K562 (cell line): Measurements from ENCODE around the gene GALNT17. TPM values are rescaled to one million over a fixed set of nuclear protein-coding genes. Genes with fewer than 3 reads are reported as not detected.
"Not testable (repeated sequence)": the region's sequence is repeated elsewhere in the genome, so short reads cannot be mapped to it uniquely, and the experiment has no call there.

Source experiments
- ATAC-seq: fragments of 200-7000 bp; cut with Tn5 transposase; 3 replicates; pipeline ENCODE4 v1.9.1; 2020; ENCODE audit warnings: moderate library complexity
- BruUV-seq: library from RNA; stranded (reverse); fragments of 400-500 nt; replicated peaks from 2 replicates; lab custom pipeline; 2021; lab: Mats Ljungman, UMichigan
- CTCF ChIA-PET: fragments of 300-600 bp; formaldehyde crosslinking; extraction: SDS; loops from one replicate; lab custom pipeline; 2021; ENCODE audit warnings: low intra/inter-chr PET ratio; lab: Yijun Ruan, JAX
- POLR2A ChIA-PET: fragments of 300-600, 350-650 bp; sonication (Branson Sonifier 250); formaldehyde crosslinking; extraction: SDS; loops from one replicate; lab custom pipeline; 2021; ENCODE audit warnings: antibody characterized with exemption, inconsistent platforms; lab: Yijun Ruan, JAX
- DNase-seq, 4 experiments: peaks; one replicate each; pipeline versions ENCODE4 v3.0.0 to v3.0.0-alpha.2; 2011 to 2018; ENCODE audit warnings: low spot score in 3 of 4, mixed read lengths in 3 of 4; ENCODE audit errors: extremely low read depth in 1 of 4
- FAIRE-seq: peaks from 2 replicates; lab custom pipeline; 2011; peaks lifted over from hg19 to GRCh38; lab: Jason Lieb, UNC
- H2AFZ ChIP-seq: 2 replicates; pipeline ENCODE4 v1.6.0; 2011; ENCODE audit warnings: low read depth, low read length, control low read depth, inconsistent platforms
- H3K27ac ChIP-seq: fragments of 200-600 bp; 3 replicates; pipeline ENCODE4 v1.8.0; 2011; ENCODE audit warnings: low read depth, mild to moderate bottlenecking, control low read depth, inconsistent platforms, low read length, moderate library complexity, mixed read lengths; ENCODE audit errors: extremely low read depth
- H3K27me3 ChIP-seq, 2 experiments: fragments of 300-600 bp in 1 of 2; 2 replicates in 1 of 2; 3 replicates in 1 of 2; pipeline versions ENCODE4 v1.6.0 to v1.8.0; 2011; ENCODE audit warnings: inconsistent platforms in 2 of 2, low read length in 2 of 2, mild to moderate bottlenecking in 1 of 2, mixed read lengths in 1 of 2, moderate library complexity in 1 of 2; ENCODE audit not compliant: control insufficient read depth in 2 of 2, insufficient read depth in 2 of 2
- H3K36me3 ChIP-seq: fragments of 300-600 bp; 3 replicates; pipeline ENCODE4 v1.8.0; 2011; ENCODE audit warnings: mild to moderate bottlenecking, low read length, inconsistent platforms; ENCODE audit not compliant: control insufficient read depth, insufficient read depth
- H3K4me1 ChIP-seq, 2 experiments: fragments of 200-600 bp in 1 of 2; replicated peaks in 1 of 2; 2 replicates in 1 of 2; 3 replicates in 1 of 2; pipeline versions ENCODE4 v1.5.1 to v1.8.0; 2011; ENCODE audit warnings: inconsistent platforms in 2 of 2, low read length in 2 of 2, mild to moderate bottlenecking in 1 of 2, mixed read lengths in 1 of 2, moderate library complexity in 1 of 2; ENCODE audit not compliant: control insufficient read depth in 2 of 2, insufficient read depth in 2 of 2
- H3K4me2 ChIP-seq: 2 replicates; pipeline ENCODE4 v1.6.1; 2011; ENCODE audit warnings: low read length, control low read depth, inconsistent platforms, mixed read lengths; ENCODE audit not compliant: insufficient read depth
- H3K4me3 ChIP-seq: fragments of 200-600 bp; sonication (generic), shearing (Covaris generic); 2 replicates; pipeline ENCODE4 v1.5.1; 2016; ENCODE audit warnings: control low read depth, inconsistent platforms
- H3K79me2 ChIP-seq: fragments of 200-600 bp; 3 replicates; pipeline ENCODE4 v1.8.0; 2011; ENCODE audit warnings: low read length, inconsistent platforms; ENCODE audit not compliant: control insufficient read depth, insufficient read depth
- H3K9ac ChIP-seq, 2 experiments: 2 replicates each; pipeline versions ENCODE4 v1.6.0 to v1.6.1; 2011; ENCODE audit warnings: low read depth in 2 of 2, low read length in 2 of 2, control low read depth in 1 of 2, inconsistent platforms in 1 of 2, mild to moderate bottlenecking in 1 of 2, mixed read lengths in 1 of 2; ENCODE audit not compliant: insufficient read depth in 1 of 2
- H3K9me1 ChIP-seq: one replicate; pipeline ENCODE4 v1.6.0; 2011; ENCODE audit warnings: inconsistent platforms, mild to moderate bottlenecking, low read length, moderate library complexity; ENCODE audit not compliant: control insufficient read depth, insufficient read depth
- H3K9me3 ChIP-seq: replicated peaks from 2 replicates; pipeline ENCODE4 v1.5.1; 2011; ENCODE audit warnings: low read depth, low read length, inconsistent platforms; ENCODE audit not compliant: control insufficient read depth, insufficient read depth
- H4K20me1 ChIP-seq: replicated peaks from 2 replicates; pipeline ENCODE4 v1.6.1; 2011; ENCODE audit warnings: low read length, inconsistent platforms, mixed read lengths; ENCODE audit not compliant: control insufficient read depth, insufficient read depth
- CXXC5 ChIP-seq: fragments of 250-450 bp; sonication (Bioruptor Pico); IDR thresholded peaks from 2 replicates; pipeline ENCODE4 v1.8.0; 2022; ENCODE audit warnings: inconsistent platforms, mild to moderate bottlenecking, moderate library complexity
- DACH1 ChIP-seq: fragments of 450-650 bp; IDR thresholded peaks from 2 replicates; pipeline ENCODE4 v1.6.1; 2018; ENCODE audit not compliant: partially characterized antibody
- EGR1 ChIP-seq: fragments of 450-650 bp; conservative IDR thresholded peaks from 2 replicates; pipeline ENCODE4 v1.6.1; 2017; ENCODE audit warnings: mild to moderate bottlenecking
- OTX1 ChIP-seq: fragments of 450-650 bp; formaldehyde crosslinking; IDR thresholded peaks from 2 replicates; pipeline ENCODE4 v1.4.0; 2022; ENCODE audit warnings: mild to moderate bottlenecking
- RNF2 ChIP-seq: sonication (generic); IDR thresholded peaks from 2 replicates; pipeline ENCODE4 v1.6.1; 2016
- TBL1XR1 ChIP-seq, 2 experiments: IDR thresholded peaks; 2 replicates each; pipeline ENCODE4 v1.6.1; 2012; ENCODE audit warnings: improper control_type of control experiment in 2 of 2, low read length in 2 of 2, mild to moderate bottlenecking in 1 of 2
- WGBS: fragments of 100-300 bp; shearing (Covaris generic); methylation state at CpG from one replicate; pipeline ENCODE4 v1.1.6; 2016; ENCODE audit warnings: low coverage, mixed read lengths; ENCODE audit not compliant: insufficient coverage; ENCODE audit errors: missing lambda C conversion rate; 5-methylcytosine and 5-hydroxymethylcytosine counted together
- in situ Hi-C: fragments of 300-500 bp; cut with MboI; formaldehyde crosslinking; loops from 4 replicates; pipeline ENCODE4 v1.15.0; 2018; ENCODE audit warnings: inconsistent platforms, mixed read lengths
- intact Hi-C: fragments of 100-400 bp; cut with micrococcal nuclease; formaldehyde crosslinking; loops from 2 replicates; pipeline ENCODE4 v1.14.2; 2022
- polyA plus RNA-seq, 8 experiments: library from polyadenylated mRNA; depleted of rRNA in 4 of 8; stranded (reverse) in 5 of 8; unstranded in 3 of 8; fragments of >200 nt; fragmentation: Nextera tagmentation in 2 of 8; fragmentation: Illumina TruSeq in 1 of 8; extraction: Ambion mirVana in 2 of 8; extraction: Trizol in 1 of 8; gene quantifications; 2 replicates each; pipeline versions ENCODE4 v1.2.1 to v1.2.3, GENCODE V29; 2011 to 2014; ENCODE audit warnings: inconsistent platforms in 1 of 8, missing spikeins in 1 of 8
- total RNA-seq, 7 experiments: library from RNA; depleted of rRNA in 6 of 7; stranded (reverse); fragments of >200 nt in 6 of 7; fragmentation: Illumina TruSeq in 2 of 7; extraction: Trizol in 2 of 7; gene quantifications; 2 replicates each; pipeline versions ENCODE4 v1.2.1 to v1.2.3, GENCODE V29; 2011 to 2021; ENCODE audit warnings: low replicate concordance in 1 of 7
- TF ChIP-seq, protein P1 (sequence below): fragments of 450-650 bp; IDR thresholded peaks from 2 replicates; pipeline ENCODE4 v1.6.1; 2016; ENCODE audit warnings: missing biosample characterization, missing genetic modification characterization
- TF ChIP-seq, protein P2 (sequence below), 2 experiments: fragments of 250-450 bp in 1 of 2; fragments of 450-650 bp in 1 of 2; sonication (Bioruptor Pico) in 1 of 2; IDR thresholded peaks; 2 replicates each; pipeline versions ENCODE4 v1.6.1 to v1.8.0; 2016 to 2021; ENCODE audit warnings: mild to moderate bottlenecking in 2 of 2, moderate library complexity in 2 of 2, missing compliant biosample characterization in 1 of 2, missing genetic modification characterization in 1 of 2
- TF ChIP-seq, protein P3 (sequence below): fragments of 450-650 bp; formaldehyde crosslinking; IDR thresholded peaks from 2 replicates; pipeline ENCODE4 v1.4.0; 2020; ENCODE audit warnings: mild to moderate bottlenecking, moderate library complexity
- TF ChIP-seq, protein P4 (sequence below): sonication (generic); formaldehyde crosslinking; IDR thresholded peaks from 2 replicates; pipeline ENCODE4 v1.9.0; 2022; ENCODE audit warnings: mild to moderate bottlenecking, missing genetic modification reagents
- TF ChIP-seq, protein P5 (sequence below): fragments of 450-650 bp; conservative IDR thresholded peaks from 2 replicates; pipeline ENCODE4 v1.6.1; 2016; ENCODE audit warnings: missing genetic modification characterization, low read depth, mild to moderate bottlenecking, missing compliant biosample characterization, moderate library complexity

GALNT17 gene
- total and polyA plus RNA-seq, 9 of the 15 experiments (the other 6 are each of a cell fraction or from before 2014, with no cell fraction given), result not detected

DNA sequence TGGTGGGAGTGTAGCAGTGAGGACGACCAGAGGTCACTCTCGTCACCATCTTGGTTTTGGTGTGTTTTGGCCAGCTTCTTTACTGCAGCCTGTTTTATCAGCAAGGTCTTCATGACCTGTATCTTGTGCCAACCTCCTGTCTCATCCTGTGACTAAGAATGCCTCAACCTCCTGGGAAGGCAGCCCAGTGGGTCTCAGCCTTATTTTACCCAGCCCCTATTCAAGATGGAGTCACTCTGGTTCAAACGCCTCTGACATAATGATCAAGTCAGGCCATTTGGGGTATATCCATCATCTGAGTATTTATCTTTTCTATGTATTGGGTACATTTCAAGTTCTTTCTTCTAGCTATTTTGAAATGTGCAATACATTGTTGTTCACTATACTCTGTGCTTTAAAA, 503.9 kb downstream of the GALNT17 start (continued):
- TF ChIP-seq, protein P1, sequence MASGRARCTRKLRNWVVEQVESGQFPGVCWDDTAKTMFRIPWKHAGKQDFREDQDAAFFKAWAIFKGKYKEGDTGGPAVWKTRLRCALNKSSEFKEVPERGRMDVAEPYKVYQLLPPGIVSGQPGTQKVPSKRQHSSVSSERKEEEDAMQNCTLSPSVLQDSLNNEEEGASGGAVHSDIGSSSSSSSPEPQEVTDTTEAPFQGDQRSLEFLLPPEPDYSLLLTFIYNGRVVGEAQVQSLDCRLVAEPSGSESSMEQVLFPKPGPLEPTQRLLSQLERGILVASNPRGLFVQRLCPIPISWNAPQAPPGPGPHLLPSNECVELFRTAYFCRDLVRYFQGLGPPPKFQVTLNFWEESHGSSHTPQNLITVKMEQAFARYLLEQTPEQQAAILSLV (tag), result peak; percentile 81
- 0 out of 2 replicates have a peak, but pooled peaks have one; percentile 15 for TF ChIP-seq CXXC5 (CRISPR knock-in tag)
- TF ChIP-seq, protein P2, sequence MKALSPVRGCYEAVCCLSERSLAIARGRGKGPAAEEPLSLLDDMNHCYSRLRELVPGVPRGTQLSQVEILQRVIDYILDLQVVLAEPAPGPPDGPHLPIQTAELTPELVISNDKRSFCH (CRISPR knock-in tag; IDR thresholded peaks at IDR 0.05), result not testable (repeated sequence)
- TF ChIP-seq, protein P2 (tag; IDR thresholded peaks at IDR 0.05), result 0 out of 2 replicates have a peak, but pooled peaks have one; percentile 60
- TF ChIP-seq, protein P3, sequence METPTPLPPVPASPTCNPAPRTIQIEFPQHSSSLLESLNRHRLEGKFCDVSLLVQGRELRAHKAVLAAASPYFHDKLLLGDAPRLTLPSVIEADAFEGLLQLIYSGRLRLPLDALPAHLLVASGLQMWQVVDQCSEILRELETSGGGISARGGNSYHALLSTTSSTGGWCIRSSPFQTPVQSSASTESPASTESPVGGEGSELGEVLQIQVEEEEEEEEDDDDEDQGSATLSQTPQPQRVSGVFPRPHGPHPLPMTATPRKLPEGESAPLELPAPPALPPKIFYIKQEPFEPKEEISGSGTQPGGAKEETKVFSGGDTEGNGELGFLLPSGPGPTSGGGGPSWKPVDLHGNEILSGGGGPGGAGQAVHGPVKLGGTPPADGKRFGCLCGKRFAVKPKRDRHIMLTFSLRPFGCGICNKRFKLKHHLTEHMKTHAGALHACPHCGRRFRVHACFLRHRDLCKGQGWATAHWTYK (CRISPR knock-in tag), result 0 out of 2 replicates have a peak, but pooled peaks have one; percentile 22

DNA sequence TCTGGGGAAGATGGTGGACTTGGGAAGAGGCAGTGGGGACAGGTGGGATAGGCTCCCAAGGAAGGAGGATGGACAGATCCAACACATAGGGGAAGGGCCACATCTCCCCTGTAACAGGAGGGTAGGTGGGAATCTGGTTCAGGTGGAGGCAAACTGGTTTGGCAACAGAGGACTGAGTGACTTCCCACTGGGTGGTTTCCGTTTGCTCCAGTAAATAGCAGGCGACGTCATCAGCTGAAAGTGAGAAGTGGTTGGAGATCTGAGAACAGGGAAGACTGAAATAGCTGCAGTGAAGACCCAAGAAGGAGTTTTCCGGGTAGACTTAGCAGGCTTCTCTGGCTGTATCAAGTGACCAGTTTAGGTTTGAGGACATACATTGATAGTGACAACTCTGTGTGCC, 504.4 kb downstream of the GALNT17 start:
- in situ Hi-C loops, result no loop called here
- no peak for DNase-seq
- no peak for ATAC-seq
- WGBS, result 0% methylated on average over 4 of the region's 4 CpGs
- FAIRE-seq, result no peak
- Histone ChIP-seq H3K9ac (no peak overlapping the region), H3K36me3 (no peaks in the 10 kb centered on the region), H3K27me3 (peaks cover 2 to 13% of the 10 kb centered on the region in 2 experiments; a peak in 3 of 5 replicates), H3K79me2 (no peaks in the 10 kb centered on the region), H3K27ac (no peak overlapping the region), H3K4me1 (no peaks in the 10 kb centered on the region), H2AFZ (0 out of 2 replicates have a peak overlapping the region, but pooled peaks have one; percentile 25), H3K9me3 (no peaks in the 10 kb centered on the region), H3K4me2 (no peak overlapping the region), H3K9me1 (no peaks in the 10 kb centered on the region), H3K4me3 (no peak overlapping the region), H4K20me1 (no peaks in the 10 kb centered on the region; the same call in 1 of the 2 replicates)
- TF ChIP-seq RNF2, result no peak
- TF ChIP-seq OTX1 (CRISPR knock-in tag), result no peak
- TF ChIP-seq DACH1, result no peak
- TF ChIP-seq, protein P4, sequence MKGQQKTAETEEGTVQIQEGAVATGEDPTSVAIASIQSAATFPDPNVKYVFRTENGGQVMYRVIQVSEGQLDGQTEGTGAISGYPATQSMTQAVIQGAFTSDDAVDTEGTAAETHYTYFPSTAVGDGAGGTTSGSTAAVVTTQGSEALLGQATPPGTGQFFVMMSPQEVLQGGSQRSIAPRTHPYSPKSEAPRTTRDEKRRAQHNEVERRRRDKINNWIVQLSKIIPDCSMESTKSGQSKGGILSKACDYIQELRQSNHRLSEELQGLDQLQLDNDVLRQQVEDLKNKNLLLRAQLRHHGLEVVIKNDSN (CRISPR knock-in tag), result no peak
- TF ChIP-seq EGR1, result no peak
- TF ChIP-seq, protein P5, sequence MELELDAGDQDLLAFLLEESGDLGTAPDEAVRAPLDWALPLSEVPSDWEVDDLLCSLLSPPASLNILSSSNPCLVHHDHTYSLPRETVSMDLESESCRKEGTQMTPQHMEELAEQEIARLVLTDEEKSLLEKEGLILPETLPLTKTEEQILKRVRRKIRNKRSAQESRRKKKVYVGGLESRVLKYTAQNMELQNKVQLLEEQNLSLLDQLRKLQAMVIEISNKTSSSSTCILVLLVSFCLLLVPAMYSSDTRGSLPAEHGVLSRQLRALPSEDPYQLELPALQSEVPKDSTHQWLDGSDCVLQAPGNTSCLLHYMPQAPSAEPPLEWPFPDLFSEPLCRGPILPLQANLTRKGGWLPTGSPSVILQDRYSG (tag), result no peak
- TF ChIP-seq TBL1XR1 (IDR thresholded peaks at IDR 0.05; ENCODE audit: low read length in 2 of 2), result no peak
- CTCF ChIA-PET, result no interaction called here
- POLR2A ChIA-PET, result interaction anchor here (1.0 kb wide), 1 partner anchor 18 kb away, joined by 3 read pairs; no protein-coding TSS in a partner anchor
- intact Hi-C loops, result no loop called here
- no TSS peak for BruUV-seq
